ENCODE data around the gene FBXW12. TPM values are rescaled to one million over a fixed set of nuclear protein-coding genes. Genes with fewer than 3 reads are reported as not detected.

Gene FBXW12
- total RNA-seq, 1 donor from 2014 or later: not detected

DNA sequence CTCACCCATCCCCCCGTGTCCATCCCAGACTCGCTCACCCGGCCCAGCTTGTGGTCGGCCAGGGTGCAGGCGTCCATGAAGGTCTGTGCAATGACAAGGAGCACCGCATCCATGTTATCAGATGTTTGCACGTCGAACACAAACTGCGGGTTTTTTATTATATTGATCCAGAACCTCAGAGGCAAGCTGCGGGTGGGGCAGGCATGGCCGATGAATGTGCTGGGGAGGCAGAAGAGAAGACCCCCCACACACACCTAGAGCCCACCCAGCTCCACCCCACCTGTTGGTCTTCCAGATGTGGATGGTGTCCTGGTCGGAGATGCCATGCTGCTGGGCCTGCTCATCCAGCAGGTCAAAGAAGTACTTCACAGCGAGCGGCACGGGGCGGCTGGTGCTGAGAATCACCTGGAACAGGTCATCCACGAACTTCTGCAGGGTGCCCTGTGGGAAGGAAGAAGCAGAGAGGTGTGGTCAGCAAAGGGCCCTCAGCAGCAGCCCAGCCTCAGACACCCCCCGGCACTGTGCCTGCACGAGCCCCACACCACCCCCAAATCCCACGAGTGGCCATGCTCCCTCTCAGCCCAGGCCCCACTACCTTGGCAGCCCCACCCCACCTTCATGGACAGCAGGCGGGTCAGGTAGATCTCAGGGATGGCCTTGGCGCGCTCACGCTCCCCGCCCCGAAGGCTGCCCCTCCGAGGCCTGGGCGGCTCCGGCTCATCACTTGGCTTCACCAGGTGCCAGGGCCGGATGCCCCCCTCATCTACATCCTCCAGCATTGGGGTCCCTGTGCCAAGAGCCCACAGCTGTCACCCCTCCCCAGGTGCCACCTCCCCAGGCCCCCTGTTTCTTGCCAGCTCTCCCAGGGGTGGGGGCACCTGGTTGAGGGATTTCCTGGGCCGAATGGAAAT, 37.5 kb downstream of the FBXW12 start:
- DNase-seq: no peak

DNA sequence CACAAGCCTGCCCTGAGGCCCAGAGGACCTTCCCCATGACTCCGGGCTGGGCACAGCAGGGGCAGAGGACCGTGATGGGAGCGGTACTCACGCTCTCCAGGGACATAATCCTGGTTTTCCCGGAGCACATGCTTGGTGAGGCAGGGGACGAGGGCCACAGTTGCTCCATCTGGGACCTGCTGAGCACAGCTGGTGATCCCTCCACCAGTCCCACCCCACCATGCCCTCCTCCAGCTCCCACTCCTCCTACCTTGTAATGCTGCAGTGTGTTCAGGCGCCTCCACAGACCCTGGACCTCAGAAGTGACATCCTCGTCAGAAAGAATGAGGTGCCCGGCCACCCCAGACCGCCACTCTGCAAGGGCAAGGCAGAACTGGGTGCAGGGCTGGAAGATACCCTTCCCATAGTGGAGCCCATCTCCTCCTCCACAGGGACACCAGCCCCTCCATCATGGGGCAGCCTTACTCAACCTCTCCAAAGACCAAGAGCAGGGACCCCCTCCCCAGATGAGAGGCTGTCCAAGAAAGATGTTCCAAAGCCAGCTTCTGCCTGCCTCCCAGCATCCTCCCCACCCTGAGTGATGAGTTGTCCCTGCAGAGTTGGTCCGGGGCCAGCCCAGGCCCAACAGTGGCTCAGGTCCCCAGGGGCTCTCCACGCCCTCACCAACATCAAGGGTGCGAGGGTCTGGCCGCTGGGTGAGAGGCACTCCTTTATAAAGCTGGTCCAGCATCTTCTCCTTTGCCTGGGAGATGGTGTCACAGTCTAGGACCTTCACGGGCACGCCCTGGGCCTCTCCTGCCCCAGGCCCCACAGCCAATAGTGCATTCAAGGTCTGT, 38.4 kb downstream of the FBXW12 start:
- DNase-seq: no peak

DNA sequence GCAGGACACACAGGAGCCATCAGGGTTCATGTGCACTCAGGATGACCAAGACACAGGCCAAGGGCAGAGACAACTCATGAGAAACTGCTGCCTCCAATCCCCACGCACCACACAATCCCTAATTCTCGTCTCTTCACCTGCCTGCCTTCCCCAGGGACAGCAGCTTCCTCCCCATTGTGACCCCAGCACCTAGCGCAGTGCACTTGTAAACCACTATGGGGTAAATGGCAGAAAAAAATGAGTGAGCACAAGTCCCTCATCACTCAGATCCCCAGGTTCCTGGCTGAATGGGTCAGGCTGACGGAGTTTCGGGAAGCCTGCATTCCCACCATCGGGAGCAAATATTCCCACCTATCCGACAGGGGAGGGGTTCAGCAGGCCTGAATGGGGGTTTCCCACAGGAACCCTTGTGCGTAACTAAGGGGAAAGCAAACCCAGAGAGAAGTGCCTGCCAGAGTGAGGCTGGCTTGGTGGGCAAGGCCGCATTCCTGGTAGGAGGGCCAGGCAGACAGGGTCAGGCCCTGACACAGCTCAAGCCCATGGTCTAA, 39.1 kb downstream of the FBXW12 start:
- no peak for DNase-seq

DNA sequence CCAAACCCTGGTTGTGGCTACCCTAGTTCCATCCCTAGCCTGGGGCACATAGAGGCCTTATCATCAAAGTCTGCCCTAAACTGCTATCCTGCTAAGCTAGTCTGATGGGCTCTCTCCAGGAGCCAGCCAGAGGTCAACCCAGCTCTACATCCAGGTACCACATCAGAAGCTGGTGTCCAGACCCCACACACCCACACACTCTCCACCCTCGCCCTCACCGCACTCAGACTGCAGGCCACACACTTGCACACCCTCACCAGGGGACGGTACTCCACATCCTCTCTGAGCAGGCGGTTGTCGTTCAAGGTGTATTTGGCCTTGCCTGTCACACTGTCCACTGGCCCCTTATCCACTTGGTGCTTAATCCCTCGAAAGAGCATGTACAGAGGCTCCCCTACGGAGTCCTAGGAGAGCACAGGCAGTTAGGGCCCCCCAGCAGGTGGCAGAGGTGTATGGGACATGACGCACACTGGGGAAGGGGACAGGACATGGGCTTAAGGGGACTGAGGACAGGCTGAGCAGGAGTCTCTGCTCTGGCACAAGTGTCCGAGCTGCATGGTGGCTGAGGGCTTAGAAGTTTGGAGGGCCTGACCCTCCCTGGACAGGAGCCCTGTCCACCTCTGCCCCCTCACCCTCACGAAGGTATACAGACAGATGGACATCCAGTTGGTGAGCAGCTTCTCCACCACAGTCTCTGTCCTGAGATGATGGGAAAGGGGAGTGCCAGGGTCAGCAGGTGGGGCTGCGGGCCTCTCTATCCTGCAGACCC, 39.8 kb downstream of the FBXW12 start:
- no peak for DNase-seq

DNA sequence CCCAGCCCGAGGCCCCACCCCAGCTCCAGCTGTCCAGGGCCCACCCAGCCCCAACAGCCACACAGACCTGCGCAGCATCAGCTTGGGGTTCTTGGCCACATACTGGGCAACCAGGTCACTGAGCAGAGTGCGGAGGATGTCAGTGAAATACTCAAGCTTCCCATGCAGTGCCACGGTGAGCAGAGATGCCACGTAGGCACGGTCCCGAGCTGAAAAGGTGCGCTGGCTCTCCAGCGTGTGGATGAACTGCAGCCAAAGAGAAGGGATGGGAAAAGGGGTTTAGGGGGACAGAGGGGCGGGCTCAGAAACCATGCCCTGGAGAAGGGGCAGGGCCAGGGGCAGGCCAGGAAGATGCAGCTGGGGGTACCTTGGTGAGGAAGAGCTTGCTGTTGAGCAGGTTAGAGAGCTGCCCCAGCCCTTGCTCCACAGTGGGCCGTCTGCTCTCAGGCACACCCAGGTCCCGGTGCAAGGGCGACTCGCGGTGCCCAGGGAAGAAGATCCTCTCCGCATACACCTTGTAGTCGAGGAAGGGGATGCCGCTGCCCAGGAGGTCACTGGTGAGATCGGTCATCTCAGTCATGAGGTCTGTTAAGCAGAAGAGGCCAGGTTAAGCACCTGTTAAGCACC, 40.5 kb downstream of the FBXW12 start:
- DNase-seq: no peak

DNA sequence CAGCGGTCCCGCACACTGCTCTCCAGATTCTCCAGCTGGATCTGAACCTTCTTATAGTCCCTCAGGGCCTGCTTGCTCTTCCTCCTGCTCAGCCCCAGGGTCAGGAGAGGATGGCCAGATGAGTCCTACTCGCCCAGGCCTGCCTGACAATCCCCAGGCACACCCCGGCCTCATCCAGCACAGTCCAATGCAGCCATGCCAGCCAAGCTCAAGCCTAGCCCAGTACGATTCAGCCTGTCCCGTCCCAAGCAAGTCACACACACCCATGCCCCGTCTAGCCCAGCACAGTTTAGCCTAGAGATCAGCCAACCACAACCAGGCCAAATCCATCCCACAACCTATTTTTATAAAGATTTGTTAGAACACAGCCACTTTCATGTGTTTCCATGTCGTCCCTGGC, 41.1 kb downstream of the FBXW12 start:
- DNase-seq: no peak

DNA sequence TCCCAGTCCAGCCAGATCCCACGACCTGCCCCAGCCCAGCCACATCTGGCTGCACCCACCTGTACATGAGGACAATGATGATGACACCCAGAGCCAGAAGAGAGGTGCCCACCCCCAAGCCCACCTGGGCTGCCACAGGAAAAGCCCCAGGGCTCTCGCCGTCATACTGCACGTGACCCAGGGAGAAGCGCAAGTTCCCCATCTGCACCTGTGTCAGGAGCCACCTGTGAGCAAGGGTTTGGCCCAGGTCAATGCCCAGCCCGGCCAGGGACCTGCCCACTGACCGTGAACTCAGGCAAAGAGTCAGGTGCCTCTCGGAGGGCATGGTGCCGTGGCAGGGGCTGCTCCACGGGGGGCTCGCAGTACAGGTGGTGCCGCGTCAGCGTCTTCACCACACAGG, 41.6 kb downstream of the FBXW12 start:
- no peak for DNase-seq

DNA sequence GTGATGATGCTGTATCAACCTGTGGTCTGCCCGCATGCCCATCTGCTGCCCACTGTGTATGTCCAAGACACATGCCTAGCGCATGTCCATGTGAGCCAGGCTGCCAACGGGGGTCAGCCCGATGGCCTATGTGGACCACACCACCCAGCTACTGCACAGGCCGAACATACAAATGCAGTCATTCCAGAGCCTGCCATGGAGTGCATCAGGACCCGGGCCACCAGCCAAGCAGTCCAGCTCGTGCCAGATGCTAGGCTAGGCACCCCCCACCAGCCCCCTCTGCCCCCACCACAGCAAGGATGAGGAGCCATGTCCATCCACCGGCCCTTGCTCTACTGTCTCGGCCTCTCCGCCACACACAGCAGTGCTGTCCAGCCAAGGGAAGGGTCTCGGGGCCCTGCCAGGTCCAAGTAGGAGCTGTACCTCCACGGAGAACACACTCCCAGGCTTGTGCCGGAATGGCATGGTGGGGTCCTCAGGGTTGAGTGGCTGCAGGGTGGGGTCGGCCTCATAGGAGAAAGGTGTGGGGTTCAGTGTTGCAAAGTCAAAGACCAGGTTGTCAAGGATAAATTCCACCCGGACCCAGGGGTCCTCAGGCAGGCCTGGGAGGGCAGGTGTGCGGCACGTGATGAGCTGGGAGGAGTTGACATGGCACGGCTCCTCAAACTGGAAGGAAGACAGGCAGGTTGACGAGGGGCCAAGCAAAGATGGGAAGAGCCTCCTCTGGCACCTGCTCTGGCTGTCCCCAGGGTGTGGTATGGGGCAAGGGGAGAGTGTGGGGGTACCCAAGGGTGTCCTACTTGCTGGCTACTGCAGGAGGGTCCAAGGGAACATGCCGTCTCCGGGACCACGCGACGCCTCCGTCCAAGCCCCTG, 42.6 kb downstream of the FBXW12 start:
- no peak for DNase-seq

DNA sequence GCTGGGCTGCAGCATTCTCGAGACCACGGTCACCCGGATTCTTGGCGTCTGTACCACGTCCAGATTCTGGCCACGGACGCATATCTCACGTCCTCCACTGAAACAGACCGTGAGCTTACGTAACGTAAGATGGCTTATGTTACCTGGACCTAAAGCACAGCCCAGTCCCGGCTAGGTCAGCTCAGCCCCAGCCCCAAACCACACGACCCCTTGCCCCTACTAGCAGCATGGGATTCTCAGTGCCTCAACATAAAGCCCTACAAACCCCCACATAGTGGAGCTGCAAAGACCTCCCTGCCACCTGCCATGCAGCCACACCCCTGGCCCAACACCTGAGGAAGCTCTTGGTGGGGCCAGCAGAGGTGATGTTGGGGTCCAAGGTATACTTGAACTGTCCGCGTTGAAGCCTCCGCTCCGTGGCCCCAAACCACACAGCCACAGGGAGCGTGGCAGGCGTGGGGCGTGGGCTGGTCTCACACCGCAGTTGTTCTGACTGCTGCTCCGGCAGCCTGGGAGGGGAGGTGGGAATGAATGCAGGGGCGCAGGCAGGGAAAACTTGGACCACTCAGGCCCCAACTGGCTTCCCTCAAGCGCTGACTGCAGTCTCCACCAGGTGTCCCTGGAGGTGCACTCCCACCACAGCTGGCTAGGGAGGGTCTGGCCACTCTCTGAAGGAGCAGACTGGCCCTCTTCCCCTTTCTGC, 43.4 kb downstream of the FBXW12 start:
- no peak for DNase-seq

DNA sequence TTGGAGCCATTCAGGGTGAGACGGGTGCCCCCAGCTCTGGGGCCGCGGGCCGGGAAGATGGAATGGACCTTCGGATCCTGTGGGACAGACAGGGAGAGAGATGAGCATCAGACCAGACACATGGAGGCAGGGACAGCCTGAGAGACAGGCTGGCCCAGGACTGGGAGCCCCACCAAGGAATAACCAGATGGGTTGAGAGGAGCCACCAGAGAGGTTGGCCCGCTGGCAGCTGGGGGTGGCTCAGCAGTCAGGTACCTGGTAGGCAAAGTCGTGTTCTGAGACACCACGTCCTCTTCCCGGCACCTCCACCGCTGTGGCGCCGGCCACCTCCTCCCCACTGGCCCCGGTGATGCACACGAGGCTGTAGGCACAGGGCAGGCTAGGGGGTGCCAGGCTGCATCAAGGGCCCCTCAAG, 44.1 kb downstream of the FBXW12 start:
- DNase-seq: no peak

DNA sequence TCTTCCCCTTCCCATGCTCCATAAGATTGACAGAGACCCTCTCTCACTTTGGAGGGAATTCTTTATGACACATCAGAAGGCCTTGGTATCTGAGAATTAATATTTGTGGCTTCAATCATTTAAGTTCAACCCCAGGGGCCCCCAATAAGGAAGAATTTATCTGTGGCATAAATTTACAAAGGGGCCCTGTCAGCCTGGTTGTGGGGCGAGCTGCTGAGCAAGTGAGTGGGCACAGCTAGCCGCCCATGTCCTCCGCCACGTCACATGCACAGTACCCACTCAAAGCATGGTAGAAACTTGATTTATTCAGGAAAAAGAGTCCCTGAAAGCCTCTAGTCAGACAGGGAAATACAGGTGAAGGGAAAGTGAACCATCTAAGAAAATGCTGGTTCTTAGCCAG, 44.5 kb downstream of the FBXW12 start:
- DNase-seq: no peak

DNA sequence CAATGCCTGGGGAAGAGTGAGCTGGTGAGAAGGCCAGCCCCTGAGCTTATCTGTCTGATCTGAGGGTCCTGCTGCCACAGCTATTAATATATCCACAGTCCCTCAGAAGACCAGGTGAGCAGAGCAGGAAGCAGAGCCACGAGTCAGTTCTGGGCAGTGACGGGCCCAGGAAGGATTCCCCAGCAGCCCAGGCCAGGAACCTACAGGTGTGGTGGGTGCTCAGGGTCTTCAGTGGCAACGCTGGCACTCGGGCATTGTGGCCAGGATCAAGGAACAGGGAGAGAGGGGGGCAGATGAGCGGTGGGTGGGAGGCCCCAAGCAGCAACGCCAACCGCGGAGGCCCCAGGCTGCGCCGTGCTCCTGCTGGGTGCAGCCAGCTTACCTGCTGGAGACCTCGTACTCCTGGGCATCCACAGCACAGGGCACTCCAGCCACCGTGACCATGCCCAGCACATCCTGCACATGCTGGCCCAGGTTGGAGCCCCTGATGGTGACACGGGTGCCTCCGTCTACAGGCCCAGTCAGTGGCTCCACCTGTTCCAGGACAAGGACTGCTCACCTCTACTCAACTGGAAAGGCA, 45.6 kb downstream of the FBXW12 start:
- no peak for DNase-seq

DNA sequence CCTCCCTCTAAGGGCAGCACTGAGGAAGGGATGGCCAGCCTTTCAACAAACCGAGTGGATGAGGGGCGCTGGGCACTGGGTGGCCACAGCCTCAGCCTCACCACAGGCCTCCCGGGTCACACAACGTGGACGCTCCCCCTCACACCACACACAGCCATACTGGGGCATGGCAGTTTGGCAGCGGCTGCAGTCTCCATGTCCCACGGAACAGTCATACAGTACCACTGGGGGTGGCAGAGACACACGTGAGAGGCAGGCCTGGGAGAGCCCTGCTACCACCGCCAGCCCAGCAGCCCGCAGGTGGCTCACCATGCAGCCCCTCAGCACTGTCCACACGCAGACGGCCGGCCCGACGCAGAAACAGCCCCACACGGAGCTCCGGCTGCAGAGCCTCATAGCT, 46.1 kb downstream of the FBXW12 start:
- no peak for DNase-seq

DNA sequence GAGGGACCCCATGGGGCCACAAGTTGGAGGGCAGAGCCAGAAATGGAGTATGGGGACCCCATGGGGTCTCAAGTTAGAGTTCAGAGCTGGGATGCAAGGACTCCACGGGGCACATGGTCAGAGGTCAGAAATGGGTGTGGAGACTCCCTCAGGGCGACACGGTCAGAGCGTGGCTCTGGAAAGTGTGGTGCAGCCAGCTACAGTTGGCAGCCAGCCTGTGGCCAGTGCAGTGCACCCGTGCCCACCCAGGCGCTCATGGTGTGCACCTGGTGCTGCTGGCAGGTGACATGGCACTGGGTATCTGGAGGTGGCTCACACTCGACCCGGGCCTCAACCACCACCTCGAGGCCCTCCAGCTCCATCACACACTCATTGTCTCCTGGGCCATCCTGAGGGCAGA, 46.6 kb downstream of the FBXW12 start:
- no peak for DNase-seq

DNA sequence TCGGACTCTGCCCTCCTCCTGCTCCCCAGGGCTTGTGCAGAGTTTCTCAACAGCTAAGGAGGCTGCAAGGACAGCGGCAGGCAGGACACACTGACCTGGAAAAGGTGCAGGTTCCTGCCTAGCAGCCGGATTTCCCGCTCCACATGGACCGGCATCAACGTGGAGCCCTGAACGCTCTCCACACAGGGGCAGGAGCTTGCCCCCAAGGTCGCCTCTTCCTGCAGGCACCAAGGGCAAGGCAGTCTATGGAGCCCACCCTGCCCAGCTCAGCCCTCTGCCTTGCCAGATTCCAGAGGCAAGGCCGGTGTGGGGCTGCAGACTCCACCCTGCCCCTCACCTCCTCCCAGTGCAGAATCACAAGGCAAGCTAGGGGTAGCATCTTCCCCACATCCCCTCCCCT, 47.1 kb downstream of the FBXW12 start:
- no peak for DNase-seq

DNA sequence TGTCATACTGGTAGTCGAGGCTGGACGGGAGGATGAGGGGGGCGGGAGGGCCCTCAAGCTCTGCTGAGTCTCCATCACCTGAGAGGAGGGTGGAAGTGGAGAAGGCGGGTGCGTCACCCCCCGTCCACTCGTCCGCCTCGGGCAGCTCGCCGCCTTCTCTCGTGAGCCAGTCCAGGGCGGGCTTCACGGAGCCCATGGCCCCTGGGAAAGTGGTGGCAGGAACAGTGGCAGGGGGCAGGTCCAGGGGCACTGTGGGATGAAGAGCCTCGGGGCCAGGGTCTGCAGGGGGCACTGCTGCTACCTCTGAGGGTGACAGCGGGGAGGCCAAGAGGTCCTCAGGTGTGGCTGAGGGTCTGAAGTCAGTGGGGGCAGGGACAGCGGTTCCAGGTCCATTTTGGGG, 47.6 kb downstream of the FBXW12 start:
- no peak for DNase-seq

DNA sequence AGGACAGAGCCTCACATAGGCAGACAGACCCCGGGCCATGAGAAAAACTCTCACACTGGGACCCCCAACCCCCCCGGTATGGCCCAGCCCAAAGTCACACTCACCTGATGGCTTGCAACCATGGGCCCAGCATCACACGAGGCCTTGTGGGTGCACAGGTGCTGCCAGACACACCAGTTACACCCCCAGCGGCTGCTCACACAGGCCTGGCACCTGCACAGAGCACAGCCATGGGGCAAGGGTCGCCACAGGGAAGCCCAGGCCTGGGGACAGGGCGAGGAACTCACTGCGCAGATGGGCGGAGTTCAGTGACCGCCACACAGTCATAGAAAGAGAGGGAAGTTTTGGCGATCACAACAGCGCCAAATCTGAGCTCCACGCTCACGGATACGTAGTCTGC, 48.5 kb downstream of the FBXW12 start:
- DNase-seq: no peak

DNA sequence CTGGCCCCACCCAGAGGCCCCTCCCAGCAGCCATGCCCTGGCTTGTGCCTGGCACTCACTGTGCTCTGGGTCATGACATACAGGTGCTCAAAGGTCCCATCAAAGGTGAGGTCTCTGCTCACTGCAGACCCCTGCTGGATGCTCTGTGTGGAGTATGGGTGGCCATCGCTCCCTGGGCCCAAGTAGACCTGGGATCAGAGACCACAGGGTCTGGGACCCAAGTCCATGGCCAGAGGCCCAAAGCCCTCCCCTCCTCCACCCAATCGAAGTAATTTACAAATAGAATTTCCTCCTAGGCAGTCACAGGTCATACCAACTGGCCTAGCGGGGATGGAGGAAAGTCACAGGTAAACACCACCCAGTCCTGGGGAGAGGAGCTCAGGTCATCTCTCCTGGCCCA, 50.3 kb downstream of the FBXW12 start:
- DNase-seq: no peak

DNA sequence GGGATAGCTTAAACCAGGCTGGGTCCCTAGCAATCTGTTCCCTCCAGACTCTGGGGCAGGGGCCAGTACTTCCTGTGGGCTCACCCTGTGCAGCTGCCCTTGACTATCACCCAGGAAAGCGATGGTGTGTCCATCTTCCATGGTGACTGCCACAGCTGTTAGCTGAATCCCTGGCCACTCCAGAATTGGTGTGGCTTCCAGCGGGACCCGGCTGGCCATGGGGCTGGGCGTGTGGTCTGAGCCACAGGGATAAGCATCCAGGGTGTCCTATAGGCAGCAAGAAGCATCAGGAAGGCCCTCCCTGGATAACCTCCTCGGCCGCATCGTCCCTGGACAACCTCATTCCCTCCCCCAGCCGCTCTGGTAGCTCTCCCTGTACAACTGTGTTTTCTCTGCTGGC, 50.7 kb downstream of the FBXW12 start:
- DNase-seq: no peak

DNA sequence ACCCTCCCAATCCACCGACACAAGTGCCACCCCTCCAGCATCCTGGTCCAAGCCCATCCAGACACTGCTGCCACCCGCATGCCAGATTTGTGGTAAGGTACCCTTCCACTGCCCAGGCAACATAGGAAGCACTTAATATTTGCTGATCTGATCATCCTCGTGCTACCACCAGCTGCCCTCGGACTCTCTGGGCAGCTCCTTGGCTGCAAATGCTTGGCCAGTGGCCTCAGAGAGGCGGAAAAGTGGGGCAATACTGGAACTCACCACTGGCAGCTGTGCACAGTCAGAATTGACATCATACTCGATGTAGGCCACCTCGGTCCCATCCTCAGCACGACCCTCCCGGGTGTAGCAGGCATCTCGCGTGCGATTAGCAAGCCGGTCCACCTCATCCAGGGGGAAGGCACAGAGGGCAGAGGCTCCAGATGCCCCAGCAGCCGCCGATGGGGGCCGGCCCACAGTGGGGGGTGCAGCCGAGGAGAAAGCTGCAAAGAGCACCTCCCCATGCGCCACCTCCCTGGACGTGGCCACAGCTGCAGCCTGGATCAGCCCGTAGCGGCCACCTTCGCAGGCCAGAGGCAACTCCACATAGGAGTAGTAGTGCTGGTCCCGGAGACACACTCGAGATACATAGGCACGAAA, 51.3 kb downstream of the FBXW12 start:
- no peak for DNase-seq

Measured in dermis blood vessel endothelial cell (primary cell).